Lung microvascular endothelial cell (primary cell): Measurements from ENCODE around the gene PCGF6. TPM values are rescaled to one million over a fixed set of nuclear protein-coding genes. Genes with fewer than 3 reads are reported as not detected.
"Not testable (repeated sequence)": the region's sequence is repeated elsewhere in the genome, so short reads cannot be mapped to it uniquely, and the experiment has no call there.

ENCODE experiments used
- DNase-seq, 2 donors: peaks; one replicate each; pipeline versions ENCODE4 v3.0.0 to v3.0.0-alpha.2; 2010; ENCODE audit warnings: low read depth in 2 of 2
- total RNA-seq: library from RNA; depleted of rRNA; stranded (reverse); fragments of >200 nt; gene quantifications from 2 replicates; pipeline ENCODE4 v1.2.1, GENCODE V29; 2014

PCGF6 gene
- 8.1 and 8.7 TPM in 2 replicates for total RNA-seq

- DNase-seq, result peak; percentile 82 to 89
These were observed at the start of gene PCGF6 for GRCh38 chr10:103350517-103351260. TSS of gene PCGF6 (minus strand) at chr10:103351140. CDS start at chr10:103351066, 74 bp downstream.

DNA sequence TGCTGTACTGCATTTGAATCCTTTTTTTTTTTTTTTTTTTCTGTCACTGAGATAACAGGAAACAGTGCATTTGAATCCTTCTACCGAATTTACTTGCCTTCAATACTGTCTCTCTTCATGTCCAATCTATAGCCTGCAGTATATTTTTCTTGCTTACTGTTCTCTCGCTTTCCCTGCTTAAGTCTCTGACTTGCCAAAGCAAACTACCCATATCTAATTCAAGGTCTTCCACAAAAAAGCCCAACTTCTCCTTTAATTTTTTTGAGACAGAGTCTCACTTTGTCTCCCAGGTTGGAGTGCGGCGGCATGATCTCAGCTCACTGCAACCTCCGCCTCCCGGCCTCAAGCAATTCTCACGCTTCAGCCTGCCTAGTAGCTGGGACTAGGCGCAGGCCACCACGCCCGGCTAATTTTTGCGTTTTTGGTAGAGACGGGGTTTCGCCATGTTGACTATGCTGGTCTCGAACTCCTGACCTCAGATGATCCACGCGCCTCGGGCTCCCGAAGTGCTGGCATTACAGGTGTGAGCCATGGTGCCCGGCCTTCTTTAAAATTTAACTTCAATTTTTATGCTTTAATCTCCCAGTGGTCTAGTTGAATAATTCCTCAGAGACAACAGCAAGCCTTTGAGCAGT is 46.4 kb upstream of the PCGF6 start:
- peak in 1 of 2 donors; percentile 21 for DNase-seq

DNA sequence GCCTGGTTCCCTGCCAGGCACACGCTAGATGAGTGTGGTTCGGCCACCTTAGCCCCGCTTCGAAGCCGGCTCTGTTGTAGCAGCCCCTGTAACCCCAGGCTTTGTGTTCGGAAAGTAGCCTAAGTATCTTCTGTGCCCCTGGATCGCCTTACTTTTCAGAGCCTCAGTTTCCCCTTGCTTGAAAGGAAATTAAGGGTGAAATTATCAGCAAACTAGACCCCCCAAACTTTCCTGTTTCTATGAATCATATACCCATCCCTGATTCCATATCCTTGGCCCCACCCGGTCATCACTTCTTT is 45.8 kb upstream of the PCGF6 start:
- no peak for DNase-seq

- DNase-seq, result peak; percentile 98
These were observed 45.3 kb upstream of the PCGF6 start, which contains the start of the genes ATP5MK and PDCD11 for GRCh38 chr10:103396067-103396788. TSS of gene ATP5MK (minus strand) at chr10:103396475. CDS start at chr10:103392457, 4,018 bp downstream. TSS of gene PDCD11 (plus strand) at chr10:103396626. CDS start at chr10:103398427, 1,801 bp downstream.

GRCh38 chr10:103395754-103396066 is 44.8 kb upstream of the PCGF6 start:
- DNase-seq, result peak; percentile 22 to 37

DNA sequence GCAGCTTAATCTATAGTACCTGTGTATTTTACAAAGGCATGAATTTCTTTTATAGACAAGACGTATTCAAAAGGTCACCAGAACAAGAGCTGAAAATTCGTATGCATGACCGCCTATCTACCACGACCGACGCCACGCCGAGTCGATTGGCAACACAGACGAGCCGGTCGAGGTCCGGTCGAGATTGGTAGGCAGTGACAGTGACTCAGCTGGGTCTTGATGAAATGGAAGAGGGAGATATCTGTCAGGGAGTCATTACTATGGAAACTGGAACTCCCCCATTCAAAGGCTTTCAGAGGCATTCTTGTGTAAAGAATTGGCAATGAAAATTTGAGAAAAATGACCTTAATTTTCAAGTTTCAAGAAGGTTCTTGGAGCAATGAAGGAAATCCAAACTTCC is 43.2 kb upstream of the PCGF6 start:
- DNase-seq, result no peak

- no peak for DNase-seq
These were observed 31.8 kb upstream of the PCGF6 start for GRCh38 chr10:103382769-103383168.

- no peak for DNase-seq
These were observed 23.3 kb upstream of the PCGF6 start for GRCh38 chr10:103374263-103374662.

GRCh38 chr10:103373544-103373943 is 22.6 kb upstream of the PCGF6 start:
- no peak for DNase-seq

DNA sequence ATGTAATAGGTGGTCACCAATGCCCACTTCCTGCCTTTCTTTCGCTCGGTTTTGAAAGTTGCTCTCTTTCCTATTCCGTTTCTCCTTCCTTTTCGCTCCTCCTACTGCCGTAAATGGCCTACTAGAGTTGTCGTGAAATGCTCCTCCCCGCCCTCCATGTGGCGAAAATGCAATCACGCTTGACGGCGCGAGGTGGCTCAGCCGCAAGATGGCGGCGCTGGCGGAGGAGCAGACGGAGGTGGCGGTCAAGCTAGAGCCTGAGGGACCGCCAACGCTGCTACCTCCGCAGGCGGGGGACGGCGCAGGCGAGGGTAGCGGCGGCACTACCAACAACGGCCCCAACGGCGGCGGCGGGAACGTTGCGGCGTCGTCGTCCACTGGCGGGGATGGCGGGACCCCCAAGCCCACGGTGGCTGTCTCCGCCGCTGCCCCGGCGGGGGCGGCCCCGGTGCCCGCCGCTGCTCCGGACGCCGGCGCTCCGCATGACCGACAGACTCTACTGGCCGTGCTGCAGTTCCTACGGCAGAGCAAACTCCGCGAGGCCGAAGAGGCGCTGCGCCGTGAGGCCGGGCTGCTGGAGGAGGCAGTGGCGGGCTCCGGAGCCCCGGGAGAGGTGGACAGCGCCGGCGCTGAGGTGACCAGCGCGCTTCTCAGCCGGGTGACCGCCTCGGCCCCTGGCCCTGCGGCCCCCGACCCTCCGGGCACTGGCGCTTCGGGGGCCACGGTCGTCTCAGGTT is 17.0 kb upstream of the PCGF6 start, which contains the start of gene TAF5:
TAF5 (plus strand) TSS at position 195 of the 737 bp plus-strand sequence; CDS start at position 209, 14 bp downstream.
- DNase-seq, result peak; percentile 96 to 97

DNA sequence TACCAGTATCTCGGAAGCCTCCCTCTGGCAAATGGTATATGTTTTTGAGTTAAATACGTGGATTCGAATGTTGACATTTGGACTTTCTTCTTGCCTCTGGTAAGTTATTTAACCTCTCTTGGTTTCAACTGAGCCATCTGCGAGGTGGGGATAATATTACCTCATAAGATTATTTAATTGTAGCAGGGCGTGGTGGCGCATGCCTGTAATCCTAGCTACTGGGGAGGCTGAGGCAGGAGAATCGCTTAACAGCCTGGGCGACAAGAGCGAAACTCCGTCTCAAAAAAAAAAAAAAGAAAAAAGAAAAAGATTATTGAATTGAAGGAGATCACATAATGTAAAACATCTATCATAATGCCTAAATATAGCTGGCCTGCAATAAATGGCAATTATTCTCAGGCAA is 16.4 kb upstream of the PCGF6 start:
- DNase-seq, result peak in 1 of 2 donors; percentile 3

GRCh38 chr10:103360791-103361190 is 9.9 kb upstream of the PCGF6 start:
- DNase-seq, result not testable (repeated sequence)

DNA sequence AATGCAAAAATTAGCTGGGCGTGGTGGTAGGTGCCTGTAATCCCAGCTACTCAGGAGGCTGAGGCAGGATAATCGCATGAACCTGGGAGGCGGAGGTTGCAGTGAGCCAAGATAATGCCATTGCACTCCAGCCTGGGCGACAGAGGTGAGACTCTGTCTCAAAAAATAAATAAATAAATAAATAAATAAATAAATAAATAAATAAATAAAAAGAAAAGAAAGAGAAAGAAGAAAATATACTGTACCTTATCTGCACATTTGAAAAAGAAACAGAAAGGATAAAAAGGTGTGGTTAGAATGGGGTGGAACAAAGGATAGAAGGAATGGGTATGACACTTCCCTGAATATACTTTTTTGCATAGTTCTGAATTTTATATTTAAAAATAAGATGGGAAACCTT is 8.6 kb upstream of the PCGF6 start:
- DNase-seq, result not testable (repeated sequence)

DNA sequence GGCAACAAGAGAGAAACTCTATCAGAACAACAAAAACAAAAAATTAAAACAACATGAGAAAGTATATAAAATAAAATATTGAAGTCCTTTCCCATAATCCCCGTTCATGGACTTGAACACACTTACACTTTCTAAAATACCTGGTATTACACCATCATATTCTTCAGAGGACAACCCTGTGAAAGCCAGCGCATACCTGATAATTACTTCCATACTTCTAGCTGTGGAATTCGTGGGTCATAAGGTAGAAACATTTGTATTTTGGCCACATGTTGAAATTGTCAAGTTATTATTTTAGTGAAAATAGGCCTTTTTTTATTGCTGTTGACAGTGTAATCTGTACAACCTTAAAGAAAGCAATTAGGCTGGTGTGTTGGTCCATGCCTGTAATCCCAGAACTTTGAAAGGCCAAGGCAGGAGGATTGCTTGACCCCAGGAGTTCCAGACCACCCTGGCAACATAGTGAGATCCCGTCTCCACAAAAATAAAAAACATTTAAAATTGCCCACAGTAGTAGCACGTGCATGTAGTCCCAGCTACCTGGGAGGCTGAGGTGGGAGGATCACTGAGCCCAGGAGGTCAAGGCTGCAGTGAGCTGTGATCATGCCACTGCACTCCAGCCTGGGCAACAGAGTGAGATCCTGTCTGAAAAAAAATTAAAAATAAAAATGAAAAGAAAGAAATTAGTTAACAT is 5.1 kb upstream of the PCGF6 start:
- DNase-seq, result no peak

DNA sequence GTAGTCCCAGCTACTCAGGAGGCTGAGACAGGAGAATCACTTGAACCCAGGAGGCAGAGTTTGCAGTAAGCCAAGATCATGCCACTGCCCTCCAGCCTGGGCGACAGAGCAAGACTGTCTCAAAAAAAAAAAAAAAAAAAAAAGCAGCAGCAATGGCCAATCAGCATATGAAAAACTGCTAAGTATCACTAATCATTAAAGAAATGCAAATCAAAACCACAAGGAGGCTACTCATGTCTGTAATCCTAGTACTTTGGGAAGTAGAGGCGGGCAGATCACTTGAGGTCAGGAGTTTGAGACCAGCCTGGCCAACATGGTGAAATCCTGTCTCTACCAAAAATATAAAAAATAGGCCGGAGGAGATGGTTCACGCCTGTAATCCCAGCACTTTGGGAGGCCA is 3.6 kb upstream of the PCGF6 start:
- not testable (repeated sequence) for DNase-seq

- DNase-seq, result no peak
These were observed 2.3 kb upstream of the PCGF6 start for GRCh38 chr10:103353281-103353680.

GRCh38 chr10:103350175-103350516 is 794 bp downstream of the PCGF6 start:
- DNase-seq, result no peak

- no peak for DNase-seq
These were observed 14.6 kb downstream of the PCGF6 start for GRCh38 chr10:103336370-103336769.

- no peak for DNase-seq
These were observed 16.4 kb downstream of the PCGF6 start for GRCh38 chr10:103334567-103334966.

DNA sequence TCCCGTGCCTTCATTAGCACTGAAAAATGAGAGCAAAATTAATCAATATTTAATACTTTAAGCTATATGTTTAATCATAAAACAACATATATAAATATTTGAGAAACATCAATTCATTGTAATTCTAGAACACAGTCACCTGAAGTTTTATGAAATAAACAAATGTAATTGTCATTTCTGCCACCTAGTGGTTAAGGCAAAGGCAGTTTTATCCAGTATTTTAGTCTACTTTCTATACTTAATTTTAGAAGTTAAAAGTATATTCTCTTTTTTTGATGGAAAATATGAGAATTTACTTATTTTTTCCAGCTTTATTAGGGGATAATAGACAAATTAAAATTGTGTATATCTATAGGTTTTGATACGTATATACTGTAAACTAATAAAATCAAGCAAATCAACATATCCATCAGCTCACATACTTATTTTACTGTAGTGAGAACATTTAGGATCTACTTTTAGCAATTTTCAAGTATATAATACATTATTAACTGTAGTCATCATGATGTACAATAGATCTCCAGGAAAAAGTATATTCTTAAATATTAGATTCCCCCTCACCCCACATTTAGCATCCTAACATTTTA is 16.9 kb downstream of the PCGF6 start:
- DNase-seq, result peak; percentile 27 to 49

GRCh38 chr10:103327906-103328305 is 23.0 kb downstream of the PCGF6 start:
- DNase-seq, result no peak
